Measurements from ENCODE around the gene OGDH.
A peak's percentile ranks its signal among the peaks of the same experiment; 100 is the strongest.
"Not testable (repeated sequence)": the region's sequence is repeated elsewhere in the genome, so short reads cannot be mapped to it uniquely, and the experiment has no call there.

OGDH gene

DNA sequence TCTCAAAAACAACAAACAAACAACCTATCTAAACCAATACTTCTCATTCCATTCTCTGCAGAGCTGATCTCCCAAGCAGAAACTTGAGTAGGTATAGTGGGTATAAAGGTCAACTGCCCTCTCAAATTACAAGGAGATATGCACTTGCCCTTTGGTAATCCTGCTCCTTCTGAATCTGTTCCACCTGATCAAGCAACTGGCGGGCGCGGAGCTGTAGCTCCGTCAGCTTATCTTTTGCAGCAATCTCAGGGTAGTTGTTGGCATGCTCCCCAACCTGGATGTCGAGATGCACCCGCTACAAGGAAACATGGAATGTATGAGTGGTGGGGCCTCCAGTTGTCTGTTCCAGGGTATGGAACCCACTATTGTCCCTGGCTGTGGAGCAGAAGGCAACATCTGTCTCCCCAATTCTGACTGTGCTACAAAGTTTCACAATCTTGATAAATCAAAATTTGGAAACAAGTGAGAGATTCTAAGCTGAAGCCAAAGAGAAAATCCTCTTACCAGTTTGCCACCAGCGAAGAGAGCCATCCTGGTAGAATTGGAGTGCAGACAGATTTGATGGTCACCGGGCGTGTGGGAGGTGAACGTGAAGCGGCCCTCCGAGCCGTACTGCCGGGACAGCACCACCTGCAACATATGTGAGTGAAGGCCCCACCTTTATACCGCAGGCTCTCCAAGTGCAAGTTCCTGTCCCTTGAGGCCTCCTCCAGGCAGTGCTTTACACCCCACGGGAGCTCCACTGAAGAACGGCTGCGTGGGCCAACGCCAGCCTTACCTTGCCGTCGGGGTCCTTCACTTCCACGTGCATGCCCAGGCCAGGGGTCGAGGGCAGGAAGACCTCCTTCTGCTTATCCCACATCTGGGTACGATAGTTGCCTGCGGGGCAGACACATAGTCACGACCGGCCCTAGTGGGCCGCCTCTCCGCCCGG is 25.2 kb upstream of the OGDH start:
- DNase-seq (ENCODE audit: low read depth), result peak; percentile 29

GRCh38 chr7:44581879-44582603 is 24.4 kb upstream of the OGDH start, which contains the start of gene TMED4:
TMED4 (minus strand) TSS chr7:44582231; CDS start chr7:44582206, 25 bp downstream.
- DNase-seq (ENCODE audit: low read depth), result peak; percentile 99

GRCh38 chr7:44583146-44583865 is 23.1 kb upstream of the OGDH start:
- no peak for DNase-seq (ENCODE audit: low read depth)

GRCh38 chr7:44587843-44588711 is 18.4 kb upstream of the OGDH start:
- DNase-seq (ENCODE audit: low read depth), result peak; percentile 79

GRCh38 chr7:44590910-44591309 is 15.5 kb upstream of the OGDH start:
- no peak for DNase-seq (ENCODE audit: low read depth)

DNA sequence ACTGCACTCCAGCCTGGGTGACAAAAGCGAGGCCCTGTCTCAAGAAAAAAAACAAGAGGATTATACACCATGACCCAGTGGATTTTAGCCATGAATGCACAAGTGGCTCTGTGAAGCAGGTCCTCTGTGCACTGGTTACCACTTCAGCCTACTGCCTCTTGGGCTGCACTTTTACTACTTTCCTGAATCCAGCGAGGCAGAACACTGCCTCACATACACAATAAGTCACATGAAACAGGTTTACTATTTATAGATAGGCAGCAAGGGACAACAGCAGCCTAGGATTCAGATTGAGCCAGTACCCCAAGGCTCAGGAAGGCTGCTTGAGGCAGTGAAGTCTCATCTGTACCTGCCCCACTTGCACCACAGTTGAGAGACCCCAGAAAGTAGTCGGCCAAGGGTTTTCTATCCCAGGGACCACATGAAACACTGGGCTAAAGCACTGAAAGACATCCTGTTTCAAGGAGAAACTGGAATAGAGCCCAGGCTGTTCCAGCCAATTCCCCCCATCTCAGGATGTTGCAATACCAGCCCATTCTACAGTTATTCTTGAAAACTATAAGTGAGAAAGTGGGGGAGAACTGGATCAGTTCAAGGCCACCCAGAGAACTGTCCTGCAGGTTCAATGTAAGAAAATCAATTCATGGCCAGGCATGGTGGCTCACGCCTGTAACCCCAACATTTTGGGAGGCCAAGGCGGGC is 10.3 kb upstream of the OGDH start:
- no peak for DNase-seq (ENCODE audit: low read depth)

DNA sequence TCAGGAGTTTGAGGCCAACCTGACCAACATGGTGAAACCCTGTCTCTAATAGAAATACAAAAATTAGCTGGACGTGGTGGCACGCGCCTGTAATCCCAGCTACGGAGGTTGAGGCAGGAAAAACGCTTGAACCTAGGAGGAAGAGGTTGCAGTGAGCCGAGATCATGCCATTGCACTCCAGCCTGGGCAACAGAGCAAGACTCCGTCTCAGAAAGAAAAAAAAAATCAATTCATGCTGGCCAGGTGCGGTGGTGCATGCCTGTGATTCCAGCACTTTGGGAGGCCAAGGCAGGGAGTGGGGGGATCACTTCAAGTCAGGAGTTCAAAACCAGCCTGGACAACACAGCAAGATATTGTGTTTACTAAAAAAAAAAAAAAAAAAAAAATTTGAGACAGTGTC is 9.2 kb upstream of the OGDH start:
- not testable (repeated sequence) for DNase-seq (ENCODE audit: low read depth)

GRCh38 chr7:44599222-44599621 is 7.2 kb upstream of the OGDH start:
- DNase-seq (ENCODE audit: low read depth), result no peak

DNA sequence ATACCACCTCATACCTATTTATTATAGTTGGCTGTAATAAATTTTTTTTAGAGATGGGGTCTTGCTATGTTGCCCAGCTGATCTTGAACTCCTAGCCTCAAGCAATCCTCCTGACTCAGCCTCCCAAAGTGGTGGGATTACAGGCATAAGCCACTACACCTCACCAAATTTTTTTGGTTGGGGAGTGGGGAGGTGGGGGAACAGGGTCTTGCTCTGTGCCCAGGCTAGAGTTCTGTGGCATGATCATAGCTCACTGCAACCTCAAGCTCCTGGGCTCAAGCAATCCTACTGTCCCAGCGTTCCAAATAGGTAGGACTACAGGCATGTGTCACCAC is 3.9 kb upstream of the OGDH start:
- DNase-seq (ENCODE audit: low read depth), result no peak

- no peak for DNase-seq (ENCODE audit: low read depth)
Measured at GRCh38 chr7:44603193-44603592, 3.2 kb upstream of the OGDH start.

DNA sequence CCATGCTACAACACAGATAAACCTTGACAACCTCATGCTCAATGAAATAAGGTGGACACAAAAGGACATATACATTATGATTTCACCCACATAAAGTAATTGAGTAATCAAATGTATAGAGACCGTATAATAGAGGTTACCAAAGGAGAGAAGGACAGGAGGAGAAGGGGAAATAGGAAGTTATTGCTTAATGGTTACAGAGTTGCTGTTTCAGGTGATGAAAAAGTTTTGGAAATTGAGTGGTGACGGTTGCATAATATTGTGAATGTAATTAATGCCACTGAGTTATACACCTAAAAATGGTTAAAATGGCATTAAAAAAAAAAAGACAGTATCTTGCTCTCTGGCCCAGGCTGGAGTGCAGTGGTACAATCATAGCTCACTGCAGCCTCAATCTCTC is 1.5 kb upstream of the OGDH start:
- no peak for DNase-seq (ENCODE audit: low read depth)

DNA sequence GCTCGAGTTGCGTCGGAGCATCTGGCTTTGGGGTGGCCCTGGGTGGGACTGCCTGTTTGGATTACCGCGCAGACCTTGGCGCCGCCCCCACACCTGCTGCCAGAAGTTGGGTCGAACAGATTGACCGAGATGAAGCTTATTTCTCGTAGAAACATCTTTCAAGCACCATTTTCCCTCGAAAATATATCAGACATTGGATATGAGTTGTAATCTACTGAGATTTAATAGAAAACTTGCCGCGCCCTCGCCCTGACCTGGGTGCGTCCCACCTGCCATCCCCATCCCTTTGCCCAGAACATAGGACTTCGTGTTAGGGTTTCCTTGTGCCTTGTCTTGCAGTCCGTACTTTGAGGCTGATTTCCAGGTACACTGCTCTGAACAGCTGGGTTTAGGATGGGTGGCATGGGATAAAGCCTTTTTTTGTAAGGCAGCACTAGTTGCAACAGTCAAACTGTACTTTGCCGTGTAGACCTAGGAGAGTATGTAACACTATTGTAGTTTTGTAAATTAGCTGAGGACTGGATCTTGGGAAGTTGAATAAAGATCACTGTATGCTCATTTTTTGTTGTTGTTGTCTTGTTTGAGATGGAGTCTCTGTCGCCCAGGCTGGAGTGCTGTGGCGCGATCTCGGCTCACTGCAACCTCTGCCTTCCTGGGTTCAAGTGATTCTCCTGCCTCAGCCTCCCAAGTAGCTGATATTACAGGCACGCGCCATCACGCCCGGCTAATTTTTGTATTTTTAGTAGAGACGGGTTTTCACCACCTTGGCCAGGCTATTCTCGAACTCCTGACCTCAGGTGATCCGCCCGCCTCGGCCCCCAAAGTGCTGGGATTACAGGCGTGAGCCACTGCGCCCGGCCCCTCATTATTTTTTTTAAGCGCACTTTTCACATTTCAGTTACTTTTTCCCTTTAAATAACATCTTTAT is 978 bp downstream of the OGDH start:
- no peak for DNase-seq (ENCODE audit: low read depth)

DNA sequence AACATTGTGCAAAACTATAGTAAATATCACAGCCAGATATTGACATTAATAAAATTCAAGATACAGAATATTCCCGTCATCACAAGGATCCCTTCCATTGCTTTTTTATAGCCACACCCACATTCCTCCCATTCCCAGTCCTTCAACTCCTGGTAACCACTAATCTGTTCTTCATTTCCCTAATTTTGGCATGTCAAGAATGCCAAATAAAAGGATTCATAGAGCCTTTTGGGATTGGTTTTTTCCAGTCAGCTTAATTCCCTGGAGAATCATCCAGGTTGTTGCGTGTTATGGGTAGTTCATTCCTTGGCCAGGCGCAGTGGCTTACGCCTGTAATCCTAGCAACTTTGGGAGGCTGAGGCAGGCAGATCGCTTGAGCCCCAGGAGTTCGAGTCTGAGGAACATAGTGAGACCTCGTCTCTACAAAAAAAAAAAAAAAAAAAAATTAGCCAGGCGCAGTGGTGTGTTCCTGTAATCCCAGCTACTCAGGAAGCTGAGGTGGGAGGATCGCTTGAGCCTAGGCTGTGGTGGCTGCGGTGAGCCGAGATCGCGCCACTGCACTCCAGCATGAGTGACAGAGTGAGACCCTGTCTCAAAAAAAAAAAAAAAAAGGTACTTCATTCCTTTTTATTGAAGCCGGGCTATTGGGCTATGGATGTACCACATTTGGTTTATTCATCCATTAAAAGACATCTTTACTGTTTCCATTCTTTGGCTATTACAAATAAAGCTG is 2.7 kb downstream of the OGDH start:
- DNase-seq (ENCODE audit: low read depth), result no peak

DNA sequence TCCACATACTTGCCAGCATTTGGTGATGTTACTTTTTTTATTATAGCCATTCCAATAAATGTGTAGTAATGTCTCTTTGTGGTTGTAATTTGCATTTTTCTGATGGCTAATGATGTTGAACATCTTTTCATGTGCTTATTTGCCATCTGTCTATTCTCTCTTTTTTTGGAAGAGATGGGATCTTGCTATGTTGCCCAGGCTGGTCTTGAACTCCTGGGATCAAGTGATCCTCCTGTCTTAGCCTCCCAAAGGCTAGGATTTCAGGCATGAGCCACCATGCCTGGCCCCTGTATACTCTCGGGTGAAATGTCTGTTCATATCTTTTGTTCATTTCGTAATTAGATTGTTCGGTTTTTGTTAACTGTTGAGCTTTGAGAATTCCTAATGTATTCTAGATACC is 3.4 kb downstream of the OGDH start:
- no peak for DNase-seq (ENCODE audit: low read depth)

GRCh38 chr7:44615149-44615611 is 8.8 kb downstream of the OGDH start:
- DNase-seq (ENCODE audit: low read depth), result no peak

DNA sequence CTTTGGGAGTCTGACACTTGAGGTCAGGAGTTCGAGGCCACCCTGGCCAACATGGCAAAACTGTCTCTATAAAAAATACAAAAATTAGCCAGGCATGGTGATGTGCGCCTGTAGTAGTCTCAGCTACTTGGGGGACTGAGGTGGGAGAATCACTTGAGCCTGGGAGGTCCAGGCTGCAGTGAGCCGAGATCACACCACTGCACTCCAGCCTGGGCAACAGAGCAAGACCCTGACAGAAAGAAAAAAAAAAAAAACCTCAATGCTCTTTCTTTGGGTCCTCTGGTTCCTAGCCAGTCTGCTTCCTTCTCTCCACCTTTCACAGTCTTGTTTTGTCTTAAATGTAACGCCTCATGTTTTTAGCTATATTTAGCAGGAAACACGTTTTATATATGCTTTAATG is 9.4 kb downstream of the OGDH start:
- DNase-seq (ENCODE audit: low read depth), result no peak

DNA sequence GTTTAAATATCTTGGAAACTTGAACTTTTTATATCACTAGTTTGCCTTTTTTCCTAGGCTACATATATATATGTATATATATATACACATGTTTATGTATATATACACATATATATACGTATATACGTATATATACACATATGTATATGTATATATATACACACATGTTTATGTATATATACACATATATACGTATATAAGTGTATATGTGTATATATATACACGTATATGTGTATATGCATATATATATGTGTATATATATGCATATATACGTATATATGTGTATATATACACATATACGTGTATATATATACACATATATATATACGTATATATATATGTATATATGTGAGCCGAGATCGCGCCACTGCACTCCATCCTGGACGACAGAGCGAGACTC is 10.1 kb downstream of the OGDH start:
- DNase-seq (ENCODE audit: low read depth), result no peak

- peak; percentile 85 for DNase-seq (ENCODE audit: low read depth)
Measured at GRCh38 chr7:44617225-44617890, 10.9 kb downstream of the OGDH start.

DNA sequence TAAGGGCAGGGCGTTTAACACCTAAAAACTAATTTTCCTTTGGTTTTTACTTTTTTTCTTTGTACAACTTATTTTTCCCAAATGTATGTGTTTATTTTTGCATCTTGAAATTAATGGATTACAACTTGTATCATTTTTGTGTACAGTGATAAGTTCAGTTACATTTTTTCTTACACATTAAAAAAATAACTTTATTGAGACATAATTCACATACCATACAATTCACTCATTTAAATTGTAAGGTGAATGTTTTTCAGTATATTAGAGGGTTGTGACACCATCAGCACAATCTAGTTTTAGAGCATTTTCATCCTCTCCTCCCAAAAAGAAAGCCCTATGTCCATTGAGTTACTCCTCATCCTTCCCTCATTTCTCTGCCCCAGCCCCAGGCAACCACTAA is 11.6 kb downstream of the OGDH start:
- no peak for DNase-seq (ENCODE audit: low read depth)

Measured in ELR (cell line).